Epithelial cell of proximal tubule (primary cell): ENCODE results near the gene EIF4E1B. TPM values are rescaled to one million over a fixed set of nuclear protein-coding genes. Genes with fewer than 3 reads are reported as not detected.
A peak's percentile ranks its signal among the peaks of the same experiment; 100 is the strongest.

ENCODE experiments used
- DNase-seq: peaks from one replicate; pipeline ENCODE4 v3.0.0-alpha.2; 2011; ENCODE audit warnings: low read depth
- H3K4me3 ChIP-seq: 2 replicates; pipeline ENCODE4 v1.5.1; 2011; ENCODE audit warnings: low read depth, mild to moderate bottlenecking, low read length
- total RNA-seq: library from RNA; depleted of rRNA; stranded (reverse); fragments of >200 nt; gene quantifications from 2 replicates; pipeline ENCODE4 v1.2.3, GENCODE V29; 2015
- TF ChIP-seq, protein P1 (sequence below): conservative IDR thresholded peaks from 2 replicates; pipeline ENCODE4 v1.5.1; 2012; ENCODE audit warnings: low read depth, mild to moderate bottlenecking, low read length

EIF4E1B gene
- total RNA-seq, 1 donor from 2014 or later = not detected

DNA sequence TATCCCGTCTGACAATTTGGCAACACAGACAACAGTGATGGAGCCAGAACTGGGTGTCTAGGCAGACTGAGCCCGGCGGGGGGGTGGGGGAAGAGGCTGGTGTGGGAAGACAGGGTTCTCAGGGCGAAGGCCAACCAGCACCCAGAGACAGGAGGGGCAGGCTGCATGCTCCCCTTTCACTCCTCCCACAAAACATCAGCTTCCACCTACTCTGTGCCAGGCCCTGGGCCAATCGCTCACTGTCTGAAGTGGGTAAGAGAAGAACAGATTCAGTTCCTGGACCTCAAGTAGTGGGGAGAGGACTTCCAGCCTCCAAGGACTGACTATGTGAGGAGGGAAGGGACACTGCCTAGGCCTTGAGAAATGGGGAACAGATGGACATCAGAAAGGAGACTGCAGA is 2.9 kb upstream of the EIF4E1B start:
- no peak for DNase-seq

DNA sequence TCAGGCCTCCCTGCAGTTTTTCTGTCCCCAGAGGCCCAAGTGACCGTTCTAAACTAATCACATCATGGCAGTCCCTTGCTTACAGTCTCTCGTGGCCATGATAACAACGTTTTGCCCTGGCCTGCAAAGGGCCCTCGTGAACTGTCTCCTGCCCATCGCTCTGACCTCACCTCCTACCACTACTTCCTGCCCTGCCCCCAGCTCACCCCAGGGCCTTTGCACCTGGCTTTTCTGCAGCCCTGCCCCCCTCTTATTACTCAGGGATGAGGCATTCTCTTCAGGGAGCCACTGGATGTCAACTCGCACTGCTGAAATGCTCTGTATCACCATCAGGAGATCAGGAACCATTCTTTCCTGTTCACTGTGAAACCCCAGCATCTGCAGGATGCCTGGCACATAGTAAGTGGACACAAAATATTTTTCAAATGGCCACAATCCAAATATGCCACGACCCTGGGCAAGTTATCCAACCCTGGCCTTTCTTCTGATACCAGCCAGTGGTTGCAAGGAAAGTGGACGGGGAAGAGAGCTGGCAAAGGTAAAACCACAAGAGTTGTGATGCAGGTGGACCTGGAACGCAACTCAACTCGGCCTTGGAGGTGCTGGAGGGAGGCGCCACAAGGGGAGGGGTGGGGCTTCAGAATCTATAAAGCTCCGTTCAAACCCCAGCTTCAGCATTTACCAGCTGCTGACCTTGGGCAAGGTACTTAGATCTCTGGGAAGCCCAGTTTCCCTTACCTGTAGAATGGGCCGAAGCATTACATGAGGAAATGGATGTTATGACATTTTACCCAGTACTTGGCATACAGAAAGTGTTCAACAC is 1.9 kb upstream of the EIF4E1B start:
- no peak for DNase-seq
- TF ChIP-seq, protein P1, sequence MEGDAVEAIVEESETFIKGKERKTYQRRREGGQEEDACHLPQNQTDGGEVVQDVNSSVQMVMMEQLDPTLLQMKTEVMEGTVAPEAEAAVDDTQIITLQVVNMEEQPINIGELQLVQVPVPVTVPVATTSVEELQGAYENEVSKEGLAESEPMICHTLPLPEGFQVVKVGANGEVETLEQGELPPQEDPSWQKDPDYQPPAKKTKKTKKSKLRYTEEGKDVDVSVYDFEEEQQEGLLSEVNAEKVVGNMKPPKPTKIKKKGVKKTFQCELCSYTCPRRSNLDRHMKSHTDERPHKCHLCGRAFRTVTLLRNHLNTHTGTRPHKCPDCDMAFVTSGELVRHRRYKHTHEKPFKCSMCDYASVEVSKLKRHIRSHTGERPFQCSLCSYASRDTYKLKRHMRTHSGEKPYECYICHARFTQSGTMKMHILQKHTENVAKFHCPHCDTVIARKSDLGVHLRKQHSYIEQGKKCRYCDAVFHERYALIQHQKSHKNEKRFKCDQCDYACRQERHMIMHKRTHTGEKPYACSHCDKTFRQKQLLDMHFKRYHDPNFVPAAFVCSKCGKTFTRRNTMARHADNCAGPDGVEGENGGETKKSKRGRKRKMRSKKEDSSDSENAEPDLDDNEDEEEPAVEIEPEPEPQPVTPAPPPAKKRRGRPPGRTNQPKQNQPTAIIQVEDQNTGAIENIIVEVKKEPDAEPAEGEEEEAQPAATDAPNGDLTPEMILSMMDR = no peak
- H3K4me3 ChIP-seq = no peak overlapping the region

More for the DNA sequence above, 2.9 kb upstream of the EIF4E1B start:
- TF ChIP-seq, protein P1 = no peak
- no peak overlapping the region for H3K4me3 ChIP-seq

DNA sequence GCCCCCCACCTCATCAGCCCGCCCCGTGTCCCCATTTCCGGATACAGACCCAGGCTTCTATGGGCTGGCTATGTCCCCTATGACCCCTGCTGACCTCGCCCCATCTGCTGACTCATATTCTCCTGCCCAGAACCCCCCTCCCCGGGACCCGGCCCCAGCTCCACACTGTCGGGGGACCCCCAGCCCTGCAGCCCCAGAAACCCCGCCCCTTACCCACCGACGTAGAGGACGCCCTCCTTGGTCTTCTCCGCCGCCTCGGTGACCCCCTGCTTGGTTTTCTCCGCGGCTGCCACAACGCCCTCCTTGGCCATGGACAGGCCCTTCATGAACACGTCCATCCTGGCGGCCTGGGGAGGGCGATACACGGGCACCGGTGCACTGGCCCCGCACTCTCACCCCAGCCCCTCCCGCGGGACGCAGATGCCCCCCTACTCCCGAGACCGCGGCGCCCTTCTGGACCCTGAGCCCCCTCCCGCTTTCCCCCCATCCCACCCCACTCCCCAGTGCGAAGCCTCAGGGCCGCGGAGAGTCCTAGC is 1.1 kb upstream of the EIF4E1B start:
- TF ChIP-seq, protein P1 = no peak
- no peak overlapping the region for H3K4me3 ChIP-seq
- DNase-seq = no peak

DNA sequence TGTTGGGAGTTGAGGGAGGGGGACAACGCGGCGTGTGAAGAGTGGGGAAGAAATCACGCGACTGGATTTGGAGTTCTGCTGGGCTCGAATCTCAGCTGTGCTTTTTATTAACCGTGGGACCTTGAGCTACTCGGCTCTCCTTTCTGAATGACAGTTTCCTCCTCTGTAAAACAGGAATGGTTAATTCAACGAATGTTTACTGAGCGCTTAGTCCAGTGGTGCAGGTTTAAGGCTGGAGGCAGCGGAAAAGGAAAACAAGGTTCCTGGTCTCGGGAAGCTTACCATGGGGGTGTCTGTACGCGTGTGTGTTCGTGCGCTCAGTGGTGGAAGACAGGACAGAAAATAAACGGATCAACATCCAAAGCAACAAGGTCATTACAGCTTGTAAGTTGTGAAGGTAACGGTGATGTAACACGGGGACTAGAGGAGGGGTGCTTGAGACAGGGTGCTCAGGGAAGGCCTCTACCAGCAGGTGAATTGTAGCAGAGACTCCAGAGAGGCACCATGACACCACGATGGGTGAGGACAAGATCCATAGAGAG is 277 bp downstream of the EIF4E1B start:
- TF ChIP-seq, protein P1 = no peak
- H3K4me3 ChIP-seq = peak overlapping the region; percentile 50
- DNase-seq = no peak

DNA sequence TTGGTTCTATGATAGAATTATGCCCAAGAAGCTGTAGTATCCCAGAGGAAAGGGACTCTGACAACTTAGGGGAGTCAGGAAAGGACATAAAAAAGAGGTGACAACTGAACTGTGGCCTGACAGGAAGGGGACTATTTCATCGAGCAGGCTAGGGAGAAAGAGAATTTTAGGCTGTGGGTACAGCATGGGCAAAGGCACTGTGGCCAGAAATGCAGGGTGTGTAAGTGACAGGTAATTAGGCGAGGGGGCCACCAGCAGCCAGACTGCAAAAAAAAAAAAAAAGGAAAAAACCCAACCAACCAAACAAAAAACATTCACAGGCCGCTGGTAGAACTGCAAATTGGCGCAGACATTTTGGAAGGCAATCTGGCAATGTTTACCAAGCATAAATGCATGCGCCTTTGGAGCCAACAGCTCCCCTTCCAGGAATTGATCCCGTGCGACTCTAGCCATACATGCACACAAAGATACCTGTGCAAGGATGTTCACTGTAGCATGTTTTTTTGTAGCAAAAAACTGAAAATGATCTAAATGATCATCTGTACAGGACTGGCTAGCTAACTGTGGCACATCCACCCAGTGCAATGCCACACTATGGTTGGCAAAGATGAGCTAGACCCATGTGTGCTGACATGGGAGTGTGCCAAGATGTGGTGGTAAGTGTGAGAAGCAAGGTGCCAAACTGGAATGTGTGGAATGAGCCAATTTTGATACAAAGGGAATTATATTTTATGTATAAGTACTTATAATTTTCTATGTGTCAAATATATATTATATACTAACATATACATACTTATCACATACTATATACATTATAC is 1.1 kb downstream of the EIF4E1B start:
- DNase-seq = no peak
- TF ChIP-seq, protein P1 = no peak
- no peak overlapping the region for H3K4me3 ChIP-seq

DNA sequence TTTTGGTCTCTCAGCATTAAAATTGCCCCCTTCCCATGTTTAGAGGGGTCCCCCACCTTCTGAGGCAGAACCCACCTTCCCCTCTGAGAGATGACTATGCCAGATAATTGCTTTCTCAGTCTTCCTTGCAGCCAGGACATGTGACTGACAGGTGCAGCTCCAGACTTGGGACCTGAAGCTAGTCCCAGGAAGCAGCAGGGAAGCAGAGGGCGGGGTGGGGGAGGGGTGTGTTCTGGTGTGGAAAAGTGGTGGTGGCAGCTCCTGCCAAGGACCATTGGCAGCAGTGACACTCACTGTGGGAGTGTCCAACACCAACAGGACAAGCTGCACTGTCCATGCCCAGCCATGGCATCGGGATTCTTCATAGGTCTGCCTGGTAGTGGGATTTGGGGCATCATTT is 2.3 kb downstream of the EIF4E1B start:
- H3K4me3 ChIP-seq = no peak overlapping the region
- TF ChIP-seq, protein P1 = no peak
- no peak for DNase-seq
